Testis (tissue), 3 donors: ENCODE measurements around the gene USP32. TPM values are rescaled to one million over a fixed set of nuclear protein-coding genes. Genes with fewer than 3 reads are reported as not detected.
"Not testable (repeated sequence)": the region's sequence is repeated elsewhere in the genome, so short reads cannot be mapped to it uniquely, and the experiment has no call there.

Experiments
- DNase-seq: peaks from one replicate; pipeline ENCODE4 v3.0.0-alpha.2; 2019
- H3K27ac ChIP-seq, 2 donors: fragments of 200-600 bp; sonication (generic); one replicate each; pipeline ENCODE4 v1.5.1; 2019
- H3K27me3 ChIP-seq: fragments of 200-600 bp; sonication (generic); one replicate; pipeline ENCODE4 v1.5.1; 2019
- H3K36me3 ChIP-seq: fragments of 200-600 bp; sonication (generic); one replicate; pipeline ENCODE4 v1.5.1; 2017; ENCODE audit warnings: low read depth; ENCODE audit errors: missing control alignments
- H3K4me1 ChIP-seq: fragments of 200-600 bp; sonication (generic); one replicate; pipeline ENCODE4 v1.5.1; 2019
- H3K4me3 ChIP-seq, 2 donors: fragments of 200-600 bp; sonication (generic); one replicate each; pipeline ENCODE4 v1.5.1; 2017 to 2019
- H3K9me3 ChIP-seq: fragments of 200-600 bp; sonication (generic); one replicate; pipeline ENCODE4 v1.5.1; 2017
- POLR2A ChIP-seq: fragments of 450-650 bp; IDR thresholded peaks from one replicate; pipeline ENCODE4 v1.6.1; 2017; ENCODE audit warnings: antibody characterized with exemption, mild to moderate bottlenecking, moderate library complexity
- WGBS, 2 donors: methylation state at CpG; one replicate each; pipeline ENCODE4 v1.1.5; 2018; 5-methylcytosine and 5-hydroxymethylcytosine counted together
- intact Hi-C: fragments of 100-400 bp; cut with DNase I; formaldehyde crosslinking; loops from one replicate; pipeline ENCODE4 v1.15.1; 2023; ENCODE audit warnings: low total_unique reads
- polyA plus RNA-seq: library from polyadenylated mRNA; stranded (reverse); fragments of 350-450 nt; fragmentation: Illumina TruSeq; extraction: RNeasy Lipid Tissue Mini Kit (QIAGEN cat#74804); gene quantifications from one replicate; pipeline ENCODE4 v1.2.3, GENCODE V29; 2014; ENCODE audit warnings: low read depth, low replicate concordance; ENCODE audit not compliant: insufficient read depth
- total RNA-seq, 2 donors: library from RNA; depleted of rRNA; stranded (reverse); fragments of >200 nt; gene quantifications; one replicate each; pipeline ENCODE4 v1.2.3, GENCODE V29; 2016
- TF ChIP-seq, protein P1 (sequence below), 3 experiments: fragments of 450-650 bp in 2 of 3; fragments of 200-600 bp in 1 of 3; sonication (generic) in 1 of 3; IDR thresholded peaks; one replicate each; pipeline ENCODE4 v1.5.1; 2016 to 2019; ENCODE audit warnings: antibody characterized with exemption in 3 of 3, mild to moderate bottlenecking in 2 of 3, moderate library complexity in 1 of 3

USP32 gene
- total and polyA plus RNA-seq, 3 donors from 2014 or later, result 113 to 279 (median 166) TPM

GRCh38 chr17:60230358-60230757, 161.6 kb downstream of the USP32 start:
- Histone ChIP-seq H3K27ac (no peak overlapping the region), H3K27me3 (no peaks in the 10 kb centered on the region), H3K4me1 (no peaks in the 10 kb centered on the region), H3K9me3 (no peaks in the 10 kb centered on the region), H3K4me3 (no peak overlapping the region), H3K36me3 (no peaks in the 10 kb centered on the region)
- TF ChIP-seq, protein P1, sequence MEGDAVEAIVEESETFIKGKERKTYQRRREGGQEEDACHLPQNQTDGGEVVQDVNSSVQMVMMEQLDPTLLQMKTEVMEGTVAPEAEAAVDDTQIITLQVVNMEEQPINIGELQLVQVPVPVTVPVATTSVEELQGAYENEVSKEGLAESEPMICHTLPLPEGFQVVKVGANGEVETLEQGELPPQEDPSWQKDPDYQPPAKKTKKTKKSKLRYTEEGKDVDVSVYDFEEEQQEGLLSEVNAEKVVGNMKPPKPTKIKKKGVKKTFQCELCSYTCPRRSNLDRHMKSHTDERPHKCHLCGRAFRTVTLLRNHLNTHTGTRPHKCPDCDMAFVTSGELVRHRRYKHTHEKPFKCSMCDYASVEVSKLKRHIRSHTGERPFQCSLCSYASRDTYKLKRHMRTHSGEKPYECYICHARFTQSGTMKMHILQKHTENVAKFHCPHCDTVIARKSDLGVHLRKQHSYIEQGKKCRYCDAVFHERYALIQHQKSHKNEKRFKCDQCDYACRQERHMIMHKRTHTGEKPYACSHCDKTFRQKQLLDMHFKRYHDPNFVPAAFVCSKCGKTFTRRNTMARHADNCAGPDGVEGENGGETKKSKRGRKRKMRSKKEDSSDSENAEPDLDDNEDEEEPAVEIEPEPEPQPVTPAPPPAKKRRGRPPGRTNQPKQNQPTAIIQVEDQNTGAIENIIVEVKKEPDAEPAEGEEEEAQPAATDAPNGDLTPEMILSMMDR (IDR thresholded peaks at IDR 0.05), result no peak
- TF ChIP-seq POLR2A, result no peak
- 86 to 90% methylated on average over 3 of the region's 3 CpGs for WGBS, 2 donors
- intact Hi-C loops, result no loop called here
- no peak for DNase-seq

- H3K4me3 ChIP-seq, result no peak overlapping the region
- no peak for DNase-seq
- no peak overlapping the region for H3K27ac ChIP-seq
- H3K9me3 ChIP-seq, result no peaks in the 10 kb centered on the region
- H3K4me1 ChIP-seq, result no peaks in the 10 kb centered on the region
- WGBS, 2 donors, result 94 to 98% methylated on average over 3 of the region's 3 CpGs
- intact Hi-C loops, result no loop called here
- no peaks in the 10 kb centered on the region for H3K27me3 ChIP-seq
- no peak for TF ChIP-seq POLR2A
- TF ChIP-seq, protein P1 (IDR thresholded peaks at IDR 0.05), result no peak
- H3K36me3 ChIP-seq, result no peaks in the 10 kb centered on the region
These were observed 162.6 kb downstream of the USP32 start for GRCh38 chr17:60229188-60229802.

DNA sequence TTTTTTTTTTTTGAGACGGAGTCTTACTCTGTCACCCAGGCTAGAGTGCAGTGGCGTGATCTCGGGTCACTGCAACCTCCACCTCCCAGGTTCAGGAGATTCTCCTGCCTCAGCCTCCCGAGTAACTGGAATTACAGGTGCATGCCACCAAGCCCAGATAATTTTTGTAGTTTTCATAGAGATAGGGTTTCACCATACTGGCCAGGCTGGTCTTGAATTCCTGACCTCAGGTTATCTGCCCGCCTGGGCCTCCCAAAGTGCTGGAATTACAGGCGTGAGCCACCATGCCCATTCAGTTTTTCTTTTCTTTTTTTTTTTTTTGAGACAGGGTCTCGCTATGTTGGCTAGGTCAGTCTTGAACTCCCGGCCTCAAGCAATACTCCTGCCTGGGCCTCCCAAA, 164.7 kb downstream of the USP32 start:
- H3K27ac ChIP-seq, DNase-seq, H3K4me1 ChIP-seq, H3K4me3 ChIP-seq, H3K36me3 ChIP-seq, H3K9me3 ChIP-seq, H3K27me3 ChIP-seq, intact Hi-C loops: not testable (repeated sequence)
- WGBS, 2 donors, result 95 to 96% methylated on average over 8 of the region's 8 CpGs

- WGBS, 2 donors, result 89 to 100% methylated on average over 1 of the region's 1 CpG
- Histone ChIP-seq H3K36me3 (no peaks in the 10 kb centered on the region), H3K27me3 (no peaks in the 10 kb centered on the region), H3K9me3 (no peaks in the 10 kb centered on the region), H3K4me1 (no peaks in the 10 kb centered on the region), H3K4me3 (no peak overlapping the region), H3K27ac (no peak overlapping the region)
- intact Hi-C loops, result no loop called here
- DNase-seq, result no peak
- TF ChIP-seq, protein P1 (IDR thresholded peaks at IDR 0.05), result no peak
- no peak for TF ChIP-seq POLR2A
These were observed 167.9 kb downstream of the USP32 start for GRCh38 chr17:60224064-60224463.

DNA sequence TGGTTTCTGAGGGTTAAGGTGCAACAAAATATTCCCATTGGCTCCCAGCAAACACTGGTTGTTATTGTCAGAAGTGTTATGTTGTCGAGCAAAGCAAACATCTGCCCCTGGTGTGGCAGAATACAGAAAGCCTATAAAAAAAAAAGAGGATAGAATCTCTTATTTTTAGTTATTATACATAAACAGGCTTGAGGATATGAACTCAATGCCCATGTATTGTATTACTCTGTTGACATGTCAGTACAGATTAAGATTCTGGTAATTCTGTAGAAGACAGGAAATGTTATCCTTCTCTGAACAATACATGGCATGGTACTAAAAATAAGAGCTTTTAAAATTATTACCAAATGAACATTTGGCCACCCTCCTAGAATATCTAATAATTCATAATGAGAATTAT, 168.5 kb downstream of the USP32 start:
- TF ChIP-seq, protein P1 (IDR thresholded peaks at IDR 0.05), result no peak
- TF ChIP-seq POLR2A, result no peak
- Histone ChIP-seq H3K4me3 (no peak overlapping the region), H3K9me3 (no peaks in the 10 kb centered on the region), H3K27me3 (no peaks in the 10 kb centered on the region), H3K4me1 (no peaks in the 10 kb centered on the region), H3K27ac (no peak overlapping the region), H3K36me3 (no peaks in the 10 kb centered on the region)
- DNase-seq, result no peak
- WGBS, 2 donors, result 93% methylated on average over 1 of the region's 1 CpG
- intact Hi-C loops, result no loop called here

GRCh38 chr17:60218774-60219173, 173.2 kb downstream of the USP32 start:
- H3K4me1 ChIP-seq, H3K36me3 ChIP-seq, H3K9me3 ChIP-seq, H3K4me3 ChIP-seq, H3K27ac ChIP-seq, intact Hi-C loops, H3K27me3 ChIP-seq, DNase-seq: not testable (repeated sequence)
- 85 to 91% methylated on average over 2 of the region's 2 CpGs for WGBS, 2 donors

DNA sequence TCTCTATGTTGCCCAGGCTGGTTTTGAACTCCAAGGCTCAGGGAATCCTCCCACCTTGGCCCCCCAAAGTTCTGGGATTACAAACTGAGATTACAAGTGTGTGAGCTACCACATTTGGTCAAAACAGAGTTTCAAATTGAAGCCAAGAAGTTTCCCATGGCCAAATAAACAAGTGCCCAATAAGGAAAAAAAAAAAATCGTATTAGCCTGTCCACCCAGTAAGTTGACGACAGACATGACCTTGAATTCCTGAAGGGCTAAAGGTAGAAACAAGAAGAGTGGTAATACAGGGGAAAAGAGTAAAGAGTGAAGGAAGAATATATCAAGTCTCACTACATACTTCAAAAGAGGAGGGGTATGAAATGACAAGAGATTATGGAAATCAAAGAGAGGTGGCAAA, 176.0 kb downstream of the USP32 start:
- DNase-seq, H3K4me3 ChIP-seq, intact Hi-C loops, H3K4me1 ChIP-seq, H3K27me3 ChIP-seq, H3K9me3 ChIP-seq, H3K36me3 ChIP-seq, H3K27ac ChIP-seq: not testable (repeated sequence)
- WGBS, 2 donors, result 17% methylated on average over 1 of the region's 2 CpGs; no CpG with 5 or more reads in 1 of the 2 donors

DNA sequence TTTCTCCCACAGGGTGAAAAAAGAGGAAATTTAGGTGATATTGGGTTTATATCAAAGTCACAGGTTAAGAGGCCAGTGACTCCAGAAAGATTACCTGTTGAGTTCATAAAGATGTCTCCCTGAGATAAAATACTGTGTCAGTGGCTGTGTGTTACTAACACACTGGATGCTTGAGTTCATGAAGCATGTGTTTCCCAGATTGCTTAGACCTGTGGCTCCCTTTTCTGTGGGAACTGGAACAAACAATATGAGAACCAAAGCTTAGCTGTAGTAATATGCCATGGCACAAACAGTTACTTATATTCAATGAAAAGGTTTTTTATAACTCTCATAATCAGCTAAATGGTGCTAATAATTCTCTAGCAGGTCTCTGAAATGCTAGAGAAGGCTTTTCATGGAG, 180.7 kb downstream of the USP32 start:
- intact Hi-C loops, H3K27ac ChIP-seq, DNase-seq, H3K27me3 ChIP-seq, H3K4me3 ChIP-seq, H3K9me3 ChIP-seq, H3K36me3 ChIP-seq, H3K4me1 ChIP-seq: not testable (repeated sequence)
